H9 (cell line): ENCODE results near the gene PCBP1. TPM values are rescaled to one million over a fixed set of nuclear protein-coding genes. Genes with fewer than 3 reads are reported as not detected.

ENCODE experiments used
- DNase-seq: peaks from one replicate; pipeline ENCODE4 v3.0.0-alpha.2; 2017
- H2AFZ ChIP-seq: one replicate; pipeline ENCODE4 v1.6.1; 2013; ENCODE audit warnings: mild to moderate bottlenecking, low read length, control low read depth, moderate library complexity
- H2AK5ac ChIP-seq: 2 replicates; pipeline ENCODE4 v1.6.1; 2013; ENCODE audit warnings: low read length, control low read depth, mixed read lengths; ENCODE audit not compliant: insufficient read length
- H2BK120ac ChIP-seq: one replicate; pipeline ENCODE4 v1.6.1; 2013; ENCODE audit warnings: low read depth, mild to moderate bottlenecking, low read length, control low read depth, inconsistent platforms; ENCODE audit not compliant: poor library complexity, severe bottlenecking
- H2BK12ac ChIP-seq: 2 replicates; pipeline ENCODE4 v1.6.1; 2013; ENCODE audit warnings: low read length, control low read depth, mixed read lengths, low read depth; ENCODE audit not compliant: insufficient read length
- H2BK15ac ChIP-seq: 2 replicates; pipeline ENCODE4 v1.6.1; 2013; ENCODE audit warnings: low read depth, low read length, control low read depth
- H2BK20ac ChIP-seq: one replicate; pipeline ENCODE4 v1.6.1; 2013; ENCODE audit warnings: low read depth, mild to moderate bottlenecking, low read length, control low read depth, inconsistent platforms; ENCODE audit not compliant: poor library complexity, severe bottlenecking
- H2BK5ac ChIP-seq: 2 replicates; pipeline ENCODE4 v1.6.1; 2013; ENCODE audit warnings: low read length, control low read depth, mixed read lengths; ENCODE audit not compliant: insufficient read length
- H3K14ac ChIP-seq: 2 replicates; pipeline ENCODE4 v1.6.1; 2013; ENCODE audit warnings: low read length, control low read depth; ENCODE audit not compliant: insufficient read depth
- H3K18ac ChIP-seq: 2 replicates; pipeline ENCODE4 v1.6.1; 2013; ENCODE audit warnings: low read depth, mild to moderate bottlenecking, mixed read lengths, low read length, control low read depth; ENCODE audit not compliant: insufficient read length
- H3K23ac ChIP-seq: 2 replicates; pipeline ENCODE4 v1.6.1; 2013; ENCODE audit warnings: low read length, control low read depth, mixed read lengths, low read depth; ENCODE audit not compliant: insufficient read length
- H3K23me2 ChIP-seq: 2 replicates; pipeline ENCODE4 v1.6.1; 2013; ENCODE audit warnings: low read depth, mild to moderate bottlenecking, mixed read lengths, low read length, control low read depth; ENCODE audit not compliant: insufficient read length, poor library complexity, severe bottlenecking
- H3K27ac ChIP-seq: 2 replicates; pipeline ENCODE4 v1.5.1; 2013; ENCODE audit warnings: low read length, control low read depth, mixed read lengths, low read depth; ENCODE audit not compliant: insufficient read length
- H3K27me3 ChIP-seq: 2 replicates; pipeline ENCODE4 v1.6.1; 2013; ENCODE audit warnings: low read length, control low read depth, inconsistent platforms; ENCODE audit not compliant: insufficient read depth
- H3K4ac ChIP-seq: 2 replicates; pipeline ENCODE4 v1.6.1; 2013; ENCODE audit warnings: low read depth, mild to moderate bottlenecking, control low read depth, inconsistent platforms, low read length, moderate library complexity
- H3K4me1 ChIP-seq: 2 replicates; pipeline ENCODE4 v1.6.1; 2013; ENCODE audit warnings: low read length, control low read depth, inconsistent platforms; ENCODE audit not compliant: insufficient read depth
- H3K4me2 ChIP-seq: 2 replicates; pipeline ENCODE4 v1.6.1; 2013; ENCODE audit warnings: low read length, control low read depth, mixed read lengths; ENCODE audit not compliant: insufficient read length, insufficient read depth
- H3K56ac ChIP-seq: 2 replicates; pipeline ENCODE4 v1.6.1; 2013; ENCODE audit warnings: low read depth, mild to moderate bottlenecking, mixed read lengths, low read length, control low read depth; ENCODE audit not compliant: insufficient read length
- H3K79me1 ChIP-seq: 2 replicates; pipeline ENCODE4 v1.6.1; 2013; ENCODE audit warnings: low read depth, mild to moderate bottlenecking, moderate library complexity, low read length, control low read depth, inconsistent platforms; ENCODE audit not compliant: insufficient read depth, poor library complexity, severe bottlenecking
- H3K79me2 ChIP-seq: 2 replicates; pipeline ENCODE4 v1.6.1; 2013; ENCODE audit warnings: low read length, control low read depth, inconsistent platforms; ENCODE audit not compliant: insufficient read depth
- H3K9ac ChIP-seq: 2 replicates; pipeline ENCODE4 v1.6.1; 2013; ENCODE audit warnings: low read length, control low read depth, mixed read lengths; ENCODE audit not compliant: insufficient read length; ENCODE audit errors: extremely low read depth
- H3K9me3 ChIP-seq: one replicate; pipeline ENCODE4 v1.6.1; 2013; ENCODE audit warnings: low read depth, low read length, inconsistent platforms; ENCODE audit not compliant: control insufficient read depth
- H3T11ph ChIP-seq: one replicate; pipeline ENCODE4 v1.6.1; 2013; ENCODE audit warnings: mild to moderate bottlenecking, low read length, control low read depth, inconsistent platforms
- H4K20me1 ChIP-seq: one replicate; pipeline ENCODE4 v1.6.1; 2013; ENCODE audit not compliant: control insufficient read depth, insufficient read length, insufficient read depth
- H4K5ac ChIP-seq: 2 replicates; pipeline ENCODE4 v1.6.1; 2013; ENCODE audit warnings: low read depth, mild to moderate bottlenecking, mixed read lengths, low read length, control low read depth; ENCODE audit not compliant: insufficient read length
- H4K8ac ChIP-seq: replicated peaks from 2 replicates; pipeline ENCODE4 v1.6.1; 2013; ENCODE audit warnings: low read length, control low read depth, mixed read lengths, low read depth; ENCODE audit not compliant: insufficient read length
- H4K91ac ChIP-seq: 2 replicates; pipeline ENCODE4 v1.6.1; 2013; ENCODE audit warnings: low read depth, mild to moderate bottlenecking, moderate library complexity, mixed read lengths, low read length, control low read depth; ENCODE audit not compliant: insufficient read length
- H3K27ac Mint-ChIP-seq, 3 experiments: 2 replicates in 2 of 3; 3 replicates in 1 of 3; pipeline ENCODE4 v1.8.0; 2020 to 2021; ENCODE audit warnings: mixed read lengths in 3 of 3, mild to moderate bottlenecking in 1 of 3, moderate library complexity in 1 of 3
- H3K27me3 Mint-ChIP-seq: 2 replicates; pipeline ENCODE4 v1.8.0; 2021; ENCODE audit warnings: low read depth, mild to moderate bottlenecking, moderate library complexity, mixed read lengths
- H3K36me3 Mint-ChIP-seq, 3 experiments: 2 replicates in 2 of 3; 3 replicates in 1 of 3; pipeline ENCODE4 v1.8.0; 2020 to 2021; ENCODE audit warnings: low read depth in 3 of 3, mixed read lengths in 3 of 3; ENCODE audit not compliant: insufficient read depth in 1 of 3
- H3K4me1 Mint-ChIP-seq, 2 experiments: 2 replicates each; pipeline ENCODE4 v1.8.0; 2020; ENCODE audit warnings: mixed read lengths in 2 of 2
- H3K4me3 Mint-ChIP-seq, 2 experiments: 2 replicates in 1 of 2; 3 replicates in 1 of 2; pipeline ENCODE4 v1.8.0; 2020 to 2021; ENCODE audit warnings: mild to moderate bottlenecking in 2 of 2, mixed read lengths in 2 of 2, moderate library complexity in 1 of 2
- H3K9me3 Mint-ChIP-seq, 2 experiments: 2 replicates in 1 of 2; 3 replicates in 1 of 2; pipeline ENCODE4 v1.8.0; 2020; ENCODE audit warnings: mild to moderate bottlenecking in 2 of 2, mixed read lengths in 2 of 2, moderate library complexity in 1 of 2
- WGBS: extraction: QIAGEN DNeasy Blood & Tissue Kit; methylation state at CpG from one replicate; pipeline ENCODE4 v1.1.7; 2013; ENCODE audit warnings: missing lambda C conversion rate, low lambda C conversion rate, mixed read lengths; ENCODE audit not compliant: insufficient read length; ENCODE audit errors: extremely low coverage; 5-methylcytosine and 5-hydroxymethylcytosine counted together
- long read RNA-seq: library from polyadenylated mRNA; unstranded; transcript quantifications from one replicate; pipeline ENCODE4 v2.0.0, GENCODE V29; 2020
- total RNA-seq: library from RNA; stranded (reverse); gene quantifications from 2 replicates; pipeline ENCODE4 v1.2.1, GENCODE V29; 2021
- TF ChIP-seq, protein P1 (sequence below): fragments of 200-600 bp; sonication (generic); conservative IDR thresholded peaks from 3 replicates; pipeline ENCODE4 v1.8.0; 2021; ENCODE audit warnings: antibody characterized with exemption, mild to moderate bottlenecking

PCBP1 gene
- 457 and 465 TPM in 2 replicates for total RNA-seq
- long read RNA-seq, transcript PCBP1-201 (1 exons, 1,750 nt) = major isoform, 397 of 397 reads
- long read RNA-seq, partial matches to known transcripts = 0 of 397 reads
- long read RNA-seq, other reads (novel, unspliced or antisense) = 0 of 397 reads

DNA sequence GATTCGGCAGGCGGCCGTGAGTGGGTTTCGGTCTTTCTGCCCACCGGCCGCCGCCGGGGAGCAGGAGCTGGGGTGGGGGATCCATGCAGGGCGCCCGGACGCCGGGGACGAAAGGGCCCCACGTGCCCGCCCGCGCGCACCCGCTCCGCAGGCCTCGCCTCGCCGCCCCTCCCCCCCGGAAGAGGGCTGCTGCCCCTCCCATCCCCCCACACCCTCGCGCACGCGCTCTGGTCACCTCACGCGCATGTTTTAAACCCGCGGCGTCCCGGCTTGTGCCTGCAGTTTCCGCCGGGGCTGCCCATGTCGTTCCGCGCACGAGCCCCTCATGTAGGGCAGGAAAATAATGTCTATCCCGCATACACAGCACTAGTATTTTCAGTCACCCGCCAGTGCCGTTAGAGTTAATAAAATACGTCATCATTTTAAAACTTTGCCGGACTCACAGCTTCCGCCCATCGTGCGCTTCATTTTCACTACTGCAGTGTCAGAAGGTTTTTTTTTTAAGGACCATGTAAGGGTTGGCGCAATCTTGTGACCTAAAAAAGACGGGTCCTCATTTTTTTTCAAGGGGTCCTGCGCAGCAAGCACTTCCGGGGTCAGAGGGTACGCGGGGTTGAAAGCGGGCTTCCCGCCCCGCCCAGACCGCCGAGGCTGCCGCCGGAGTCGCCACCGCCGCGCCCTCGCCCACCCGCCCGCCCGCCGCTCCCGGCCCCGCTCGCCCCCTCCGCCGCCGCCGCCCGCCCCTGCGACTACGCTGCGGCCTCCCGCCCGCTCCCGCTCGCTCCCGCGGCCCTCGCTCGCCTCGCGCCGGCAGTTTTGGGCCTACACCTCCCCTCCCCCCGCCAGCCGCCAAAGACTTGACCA lies at the start of gene PCBP1:
TSS of gene PCBP1 (plus strand) at position 640 of the 864 bp plus-strand sequence. CDS start 267 bp downstream, outside the sequence.
- H3K23me2 ChIP-seq = peaks cover 24% of the 10 kb centered on the region
- H2AFZ ChIP-seq = no peak within 1 kb of the TSS
- peak within 1 kb of the TSS; percentile 98 for H4K91ac ChIP-seq
- H3K27ac ChIP-seq = peak within 1 kb of the TSS; percentile 100
- H3K27me3 Mint-ChIP-seq = peaks cover 4% of the 10 kb centered on the region
- H3T11ph ChIP-seq = peak within 1 kb of the TSS; percentile 99
- H2BK5ac ChIP-seq = peak within 1 kb of the TSS; percentile 98
- peak within 1 kb of the TSS; percentile 95 for H2BK12ac ChIP-seq
- peak within 1 kb of the TSS; percentile 100 for H3K27ac Mint-ChIP-seq
- peak within 1 kb of the TSS; percentile 100 for H3K9ac ChIP-seq
- H3K79me2 ChIP-seq = peaks cover 9% of the 10 kb centered on the region; the same call in 1 of the 2 replicates
- H3K9me3 Mint-ChIP-seq = peaks cover 3 to 12% of the 10 kb centered on the region in 2 experiments; a peak in 4 of 5 replicates
- H3K36me3 Mint-ChIP-seq = peaks cover 31 to 38% (median 36%) of the 10 kb centered on the region in 3 experiments
- DNase-seq = peak; percentile 89
- H3K4me1 ChIP-seq = peaks cover 3% of the 10 kb centered on the region
- no peaks in the 10 kb centered on the region for H3K9me3 ChIP-seq
- H4K20me1 ChIP-seq = no peaks in the 10 kb centered on the region
- H2BK15ac ChIP-seq = peak within 1 kb of the TSS; percentile 90; the same call in 1 of the 2 replicates
- H2BK120ac ChIP-seq = peak within 1 kb of the TSS; percentile 100
- H3K4me3 Mint-ChIP-seq = peak within 1 kb of the TSS; percentile 98 to 99
- H3K23ac ChIP-seq = peak within 1 kb of the TSS; percentile 11
- TF ChIP-seq, protein P1, sequence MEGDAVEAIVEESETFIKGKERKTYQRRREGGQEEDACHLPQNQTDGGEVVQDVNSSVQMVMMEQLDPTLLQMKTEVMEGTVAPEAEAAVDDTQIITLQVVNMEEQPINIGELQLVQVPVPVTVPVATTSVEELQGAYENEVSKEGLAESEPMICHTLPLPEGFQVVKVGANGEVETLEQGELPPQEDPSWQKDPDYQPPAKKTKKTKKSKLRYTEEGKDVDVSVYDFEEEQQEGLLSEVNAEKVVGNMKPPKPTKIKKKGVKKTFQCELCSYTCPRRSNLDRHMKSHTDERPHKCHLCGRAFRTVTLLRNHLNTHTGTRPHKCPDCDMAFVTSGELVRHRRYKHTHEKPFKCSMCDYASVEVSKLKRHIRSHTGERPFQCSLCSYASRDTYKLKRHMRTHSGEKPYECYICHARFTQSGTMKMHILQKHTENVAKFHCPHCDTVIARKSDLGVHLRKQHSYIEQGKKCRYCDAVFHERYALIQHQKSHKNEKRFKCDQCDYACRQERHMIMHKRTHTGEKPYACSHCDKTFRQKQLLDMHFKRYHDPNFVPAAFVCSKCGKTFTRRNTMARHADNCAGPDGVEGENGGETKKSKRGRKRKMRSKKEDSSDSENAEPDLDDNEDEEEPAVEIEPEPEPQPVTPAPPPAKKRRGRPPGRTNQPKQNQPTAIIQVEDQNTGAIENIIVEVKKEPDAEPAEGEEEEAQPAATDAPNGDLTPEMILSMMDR = no peak
- H3K4me1 Mint-ChIP-seq = peaks cover 41 to 46% of the 10 kb centered on the region in 2 experiments
- H3K4me2 ChIP-seq = peak within 1 kb of the TSS; percentile 67
- peak within 1 kb of the TSS; percentile 100 for H3K18ac ChIP-seq
- peak within 1 kb of the TSS; percentile 98 for H3K56ac ChIP-seq
- WGBS = no CpG with 5 or more reads among the region's 94 CpGs
- H3K79me1 ChIP-seq = no peaks in the 10 kb centered on the region
- peak within 1 kb of the TSS; percentile 6 for H2AK5ac ChIP-seq
- H2BK20ac ChIP-seq = peak within 1 kb of the TSS; percentile 98
- peak within 1 kb of the TSS; percentile 92 for H3K4ac ChIP-seq
- H4K5ac ChIP-seq = peak within 1 kb of the TSS; percentile 98
- peak within 1 kb of the TSS; percentile 98 for H4K8ac ChIP-seq
- H3K27me3 ChIP-seq = no peaks in the 10 kb centered on the region
- peak within 1 kb of the TSS; percentile 100 for H3K14ac ChIP-seq
